CD14-positive monocyte (primary cell): ENCODE measurements around the gene KIF17. TPM values are rescaled to one million over a fixed set of nuclear protein-coding genes. Genes with fewer than 3 reads are reported as not detected.

ENCODE experiments used
- DNase-seq, 3 donors: peaks; one replicate each; pipeline ENCODE4 v3.0.0-alpha.2; 2011 to 2022
- H2AFZ ChIP-seq: 2 replicates; pipeline ENCODE4 v1.6.0; 2012; ENCODE audit warnings: mild to moderate bottlenecking, low read depth, low read length, inconsistent platforms; ENCODE audit not compliant: insufficient read depth, poor library complexity, severe bottlenecking
- H3K27ac ChIP-seq, 2 donors: 1 replicate in 1 of 2; 2 replicates in 1 of 2; pipeline ENCODE4 v1.5.1; 2012 to 2013; ENCODE audit warnings: low read length in 2 of 2, control low read depth in 1 of 2, inconsistent platforms in 1 of 2, low read depth in 1 of 2, mild to moderate bottlenecking in 1 of 2
- H3K27me3 ChIP-seq, 2 donors: one replicate each; pipeline versions ENCODE4 v1.6.0 to v1.6.1; 2011 to 2013; ENCODE audit warnings: low read length in 2 of 2; ENCODE audit not compliant: control insufficient read depth in 2 of 2, insufficient read depth in 2 of 2
- H3K36me3 ChIP-seq, 2 donors: replicated peaks in 1 of 2; 1 replicate in 1 of 2; 2 replicates in 1 of 2; pipeline versions ENCODE4 v1.5.1 to v1.6.1; 2012 to 2013; ENCODE audit warnings: low read length in 2 of 2, control low read depth in 1 of 2, inconsistent platforms in 1 of 2, mild to moderate bottlenecking in 1 of 2; ENCODE audit not compliant: insufficient read depth in 2 of 2, control insufficient read depth in 1 of 2
- H3K4me1 ChIP-seq, 2 donors: 1 replicate in 1 of 2; 2 replicates in 1 of 2; pipeline versions ENCODE4 v1.5.1 to v1.6.1; 2012 to 2013; ENCODE audit warnings: low read length in 2 of 2, control low read depth in 1 of 2, inconsistent platforms in 1 of 2, mild to moderate bottlenecking in 1 of 2, moderate library complexity in 1 of 2; ENCODE audit not compliant: insufficient read depth in 2 of 2, control insufficient read depth in 1 of 2
- H3K4me2 ChIP-seq: replicated peaks from 2 replicates; pipeline ENCODE3; 2012; ENCODE audit warnings: low read length, moderate library complexity, mild to moderate bottlenecking; ENCODE audit not compliant: poor library complexity, severe bottlenecking; ENCODE audit errors: extremely low read depth
- H3K4me3 ChIP-seq, 3 experiments: fragments of 200-600 bp in 1 of 3; sonication (generic) in 1 of 3; replicated peaks in 1 of 3; 1 replicate in 2 of 3; 2 replicates in 1 of 3; pipeline ENCODE4 v1.5.1; 2011 to 2013; ENCODE audit warnings: low read length in 3 of 3, mild to moderate bottlenecking in 3 of 3, control low read depth in 2 of 3, low read depth in 2 of 3, inconsistent platforms in 1 of 3, moderate library complexity in 1 of 3
- H3K79me2 ChIP-seq: 2 replicates; pipeline ENCODE4 v1.6.0; 2012; ENCODE audit warnings: mild to moderate bottlenecking, control low read depth, inconsistent platforms, low read length, moderate library complexity; ENCODE audit not compliant: insufficient read depth
- H3K9ac ChIP-seq: 2 replicates; pipeline ENCODE4 v1.6.0; 2017; ENCODE audit warnings: low read length, mild to moderate bottlenecking; ENCODE audit not compliant: insufficient read depth, poor library complexity, severe bottlenecking
- H3K9me3 ChIP-seq, 2 donors: replicated peaks in 1 of 2; 1 replicate in 1 of 2; 2 replicates in 1 of 2; pipeline versions ENCODE4 v1.5.1 to v1.6.1; 2012 to 2013; ENCODE audit warnings: low read length in 2 of 2, control low read depth in 1 of 2; ENCODE audit not compliant: control insufficient read depth in 1 of 2, insufficient read depth in 1 of 2
- H4K20me1 ChIP-seq: 2 replicates; pipeline ENCODE4 v1.6.0; 2012; ENCODE audit warnings: mild to moderate bottlenecking, low read length, control low read depth, moderate library complexity; ENCODE audit not compliant: insufficient read depth
- H3K27ac Mint-ChIP-seq, 7 donors: one replicate each; pipeline ENCODE4 v1.8.0; 2020; ENCODE audit warnings: mild to moderate bottlenecking in 7 of 7, mixed read lengths in 7 of 7, moderate library complexity in 6 of 7, inconsistent platforms in 2 of 7
- H3K27me3 Mint-ChIP-seq, 3 donors: one replicate each; pipeline ENCODE4 v1.8.0; 2021 to 2022; ENCODE audit warnings: low read depth in 3 of 3, mild to moderate bottlenecking in 3 of 3, mixed read lengths in 3 of 3, moderate library complexity in 3 of 3, inconsistent platforms in 1 of 3
- H3K36me3 Mint-ChIP-seq, 2 donors: one replicate each; pipeline ENCODE4 v1.8.0; 2020; ENCODE audit warnings: mixed read lengths in 2 of 2, inconsistent platforms in 1 of 2, mild to moderate bottlenecking in 1 of 2
- H3K4me1 Mint-ChIP-seq: one replicate; pipeline ENCODE4 v1.8.0; 2020; ENCODE audit warnings: mild to moderate bottlenecking, mixed read lengths
- H3K4me3 Mint-ChIP-seq, 2 donors: one replicate each; pipeline ENCODE4 v1.8.0; 2020; ENCODE audit warnings: mild to moderate bottlenecking in 2 of 2, mixed read lengths in 2 of 2, moderate library complexity in 1 of 2
- H3K9me3 Mint-ChIP-seq, 7 donors: one replicate each; pipeline ENCODE4 v1.8.0; 2020 to 2022; ENCODE audit warnings: mixed read lengths in 7 of 7, mild to moderate bottlenecking in 6 of 7, moderate library complexity in 6 of 7, inconsistent platforms in 2 of 7
- WGBS: methylation state at CpG from one replicate; pipeline ENCODE4 v1.1.5; 2013; ENCODE audit warnings: missing lambda C conversion rate; ENCODE audit not compliant: insufficient coverage; 5-methylcytosine and 5-hydroxymethylcytosine counted together
- intact Hi-C, 2 donors: fragments of 100-400 bp; cut with micrococcal nuclease; formaldehyde crosslinking; loops; one replicate each; pipeline versions ENCODE4 v1.15.0 to v1.15.1; 2023
- polyA plus RNA-seq, 3 donors: library from polyadenylated mRNA; depleted of rRNA in 1 of 3; unstranded in 2 of 3; stranded (reverse) in 1 of 3; fragments of 300-500 nt in 2 of 3; fragments of >200 nt in 1 of 3; fragmentation: Illumina TruSeq in 2 of 3; gene quantifications; 1 replicate in 2 of 3; 2 replicates in 1 of 3; pipeline ENCODE4 v1.2.3, GENCODE V29; 2012 to 2021
- TF ChIP-seq, protein P1 (sequence below): fragments of 200-600 bp; IDR thresholded peaks from one replicate; pipeline ENCODE4 v1.8.0; 2022; ENCODE audit warnings: antibody characterized with exemption, mild to moderate bottlenecking

The KIF17 gene
- polyA plus RNA-seq, 3 donors = 0.16 TPM; not detected in 2

DNA sequence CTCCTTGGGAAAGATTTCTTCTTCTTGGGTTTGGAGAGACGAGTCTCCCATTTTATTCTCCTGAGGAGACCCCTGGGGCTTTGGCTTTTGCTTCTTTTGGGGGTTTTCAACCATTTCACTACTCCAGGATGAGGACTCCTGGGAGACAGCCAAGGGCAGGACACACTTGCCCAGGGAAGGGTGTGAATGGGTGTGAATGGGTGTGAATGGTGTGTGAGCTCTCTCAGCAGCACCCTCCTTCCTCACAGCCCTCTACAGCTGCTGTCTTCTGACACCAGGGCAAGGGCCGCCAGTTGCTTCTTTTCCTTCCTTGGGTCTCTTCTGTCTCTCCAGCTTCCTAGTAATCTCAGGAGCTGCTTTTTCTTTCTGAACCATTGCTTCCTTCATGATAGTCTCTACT is 24.2 kb downstream of the KIF17 start:
- Histone ChIP-seq H3K4me2 (no peak overlapping the region), H3K9ac (no peak overlapping the region), H3K79me2 (no peaks in the 10 kb centered on the region), H3K27me3 (no peaks in the 10 kb centered on the region), H3K27ac (no peak overlapping the region), H3K4me3 (no peak overlapping the region), H3K4me1 (peaks cover 9 to 11% of the 10 kb centered on the region in 2 donors), H3K36me3 (no peaks in the 10 kb centered on the region), H2AFZ (no peak overlapping the region), H3K9me3 (no peaks in the 10 kb centered on the region), H4K20me1 (no peaks in the 10 kb centered on the region)
- H3K4me1 Mint-ChIP-seq = peaks cover 14% of the 10 kb centered on the region
- no CpG with 5 or more reads among the region's 2 CpGs for WGBS
- no peak overlapping the region for H3K4me3 Mint-ChIP-seq
- H3K36me3 Mint-ChIP-seq = no peaks in the 10 kb centered on the region
- H3K9me3 Mint-ChIP-seq = no peaks in the 10 kb centered on the region
- intact Hi-C loops = loop anchor here in 1 of 2 donors (10.0 kb wide), 1 partner anchor 501 kb away; no protein-coding TSS in a partner anchor
- H3K27me3 Mint-ChIP-seq = peaks cover 0 to 10% (median 5%) of the 10 kb centered on the region in 3 donors
- DNase-seq = no peak
- H3K27ac Mint-ChIP-seq = no peak overlapping the region
- TF ChIP-seq, protein P1, sequence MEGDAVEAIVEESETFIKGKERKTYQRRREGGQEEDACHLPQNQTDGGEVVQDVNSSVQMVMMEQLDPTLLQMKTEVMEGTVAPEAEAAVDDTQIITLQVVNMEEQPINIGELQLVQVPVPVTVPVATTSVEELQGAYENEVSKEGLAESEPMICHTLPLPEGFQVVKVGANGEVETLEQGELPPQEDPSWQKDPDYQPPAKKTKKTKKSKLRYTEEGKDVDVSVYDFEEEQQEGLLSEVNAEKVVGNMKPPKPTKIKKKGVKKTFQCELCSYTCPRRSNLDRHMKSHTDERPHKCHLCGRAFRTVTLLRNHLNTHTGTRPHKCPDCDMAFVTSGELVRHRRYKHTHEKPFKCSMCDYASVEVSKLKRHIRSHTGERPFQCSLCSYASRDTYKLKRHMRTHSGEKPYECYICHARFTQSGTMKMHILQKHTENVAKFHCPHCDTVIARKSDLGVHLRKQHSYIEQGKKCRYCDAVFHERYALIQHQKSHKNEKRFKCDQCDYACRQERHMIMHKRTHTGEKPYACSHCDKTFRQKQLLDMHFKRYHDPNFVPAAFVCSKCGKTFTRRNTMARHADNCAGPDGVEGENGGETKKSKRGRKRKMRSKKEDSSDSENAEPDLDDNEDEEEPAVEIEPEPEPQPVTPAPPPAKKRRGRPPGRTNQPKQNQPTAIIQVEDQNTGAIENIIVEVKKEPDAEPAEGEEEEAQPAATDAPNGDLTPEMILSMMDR = no peak

GRCh38 chr1:20691872-20692271 is 25.9 kb downstream of the KIF17 start:
- no peaks in the 10 kb centered on the region for H3K79me2 ChIP-seq
- 100% methylated on average over 1 of the region's 1 CpG for WGBS
- H2AFZ ChIP-seq = no peak overlapping the region
- no peak overlapping the region for H3K9ac ChIP-seq
- peaks cover 11% of the 10 kb centered on the region for H3K4me1 Mint-ChIP-seq
- H3K36me3 Mint-ChIP-seq = no peaks in the 10 kb centered on the region
- no peaks in the 10 kb centered on the region for H3K9me3 Mint-ChIP-seq
- intact Hi-C loops = loop anchor here in 1 of 2 donors (10.0 kb wide), 1 partner anchor 503 kb away; no protein-coding TSS in a partner anchor
- H3K36me3 ChIP-seq = no peaks in the 10 kb centered on the region
- H3K27me3 ChIP-seq = no peaks in the 10 kb centered on the region
- H3K4me1 ChIP-seq = peaks cover 6 to 8% of the 10 kb centered on the region in 2 donors
- no peaks in the 10 kb centered on the region for H3K9me3 ChIP-seq
- H4K20me1 ChIP-seq = no peaks in the 10 kb centered on the region
- DNase-seq = no peak
- peaks cover 0 to 10% (median 3%) of the 10 kb centered on the region in 3 donors for H3K27me3 Mint-ChIP-seq
- no peak overlapping the region for H3K4me3 ChIP-seq
- no peak overlapping the region for H3K4me3 Mint-ChIP-seq
- H3K27ac Mint-ChIP-seq = no peak overlapping the region
- TF ChIP-seq, protein P1 = no peak
- H3K27ac ChIP-seq = no peak overlapping the region
- H3K4me2 ChIP-seq = no peak overlapping the region
